ENCODE results near the gene FBXO22.

DNA sequence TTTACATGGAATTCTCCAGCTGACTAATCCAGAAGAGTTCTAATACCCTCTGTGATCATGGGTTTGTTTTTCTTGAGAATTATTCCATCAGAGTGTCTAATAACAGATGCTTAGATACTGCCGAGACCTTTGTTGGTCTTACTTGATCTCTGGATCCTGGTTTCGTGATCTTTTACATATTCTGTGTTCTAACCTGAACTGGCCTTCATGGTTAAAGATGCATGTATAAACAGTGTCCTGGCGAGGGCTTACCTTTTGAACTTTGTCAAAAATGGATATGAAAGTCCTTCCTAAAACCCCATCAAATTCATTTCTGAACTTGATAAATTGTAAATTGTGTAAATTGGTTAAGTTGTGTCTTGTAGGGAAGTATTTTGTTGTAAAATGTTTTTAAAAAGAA, 35.7 kb upstream of the FBXO22 start:
- TF ChIP-seq, protein P1, sequence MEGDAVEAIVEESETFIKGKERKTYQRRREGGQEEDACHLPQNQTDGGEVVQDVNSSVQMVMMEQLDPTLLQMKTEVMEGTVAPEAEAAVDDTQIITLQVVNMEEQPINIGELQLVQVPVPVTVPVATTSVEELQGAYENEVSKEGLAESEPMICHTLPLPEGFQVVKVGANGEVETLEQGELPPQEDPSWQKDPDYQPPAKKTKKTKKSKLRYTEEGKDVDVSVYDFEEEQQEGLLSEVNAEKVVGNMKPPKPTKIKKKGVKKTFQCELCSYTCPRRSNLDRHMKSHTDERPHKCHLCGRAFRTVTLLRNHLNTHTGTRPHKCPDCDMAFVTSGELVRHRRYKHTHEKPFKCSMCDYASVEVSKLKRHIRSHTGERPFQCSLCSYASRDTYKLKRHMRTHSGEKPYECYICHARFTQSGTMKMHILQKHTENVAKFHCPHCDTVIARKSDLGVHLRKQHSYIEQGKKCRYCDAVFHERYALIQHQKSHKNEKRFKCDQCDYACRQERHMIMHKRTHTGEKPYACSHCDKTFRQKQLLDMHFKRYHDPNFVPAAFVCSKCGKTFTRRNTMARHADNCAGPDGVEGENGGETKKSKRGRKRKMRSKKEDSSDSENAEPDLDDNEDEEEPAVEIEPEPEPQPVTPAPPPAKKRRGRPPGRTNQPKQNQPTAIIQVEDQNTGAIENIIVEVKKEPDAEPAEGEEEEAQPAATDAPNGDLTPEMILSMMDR (optimal IDR thresholded peaks at IDR 0.05 in 1 of 3, IDR thresholded peaks at IDR 0.05 in 1 of 3, conservative IDR thresholded peaks at IDR 0.05 in 1 of 3; ENCODE audit: extremely low read depth in 1 of 3, insufficient read depth in 2 of 3, low read length in 3 of 3), result no peak
- no peak for TF ChIP-seq EZH2 (IDR thresholded peaks at IDR 0.05; ENCODE audit: low read length)

All from keratinocyte (primary cell).